ENCODE data around the gene CDK11A.
"Not testable (repeated sequence)": the region's sequence is repeated elsewhere in the genome, so short reads cannot be mapped to it uniquely, and the experiment has no call there.

DNA sequence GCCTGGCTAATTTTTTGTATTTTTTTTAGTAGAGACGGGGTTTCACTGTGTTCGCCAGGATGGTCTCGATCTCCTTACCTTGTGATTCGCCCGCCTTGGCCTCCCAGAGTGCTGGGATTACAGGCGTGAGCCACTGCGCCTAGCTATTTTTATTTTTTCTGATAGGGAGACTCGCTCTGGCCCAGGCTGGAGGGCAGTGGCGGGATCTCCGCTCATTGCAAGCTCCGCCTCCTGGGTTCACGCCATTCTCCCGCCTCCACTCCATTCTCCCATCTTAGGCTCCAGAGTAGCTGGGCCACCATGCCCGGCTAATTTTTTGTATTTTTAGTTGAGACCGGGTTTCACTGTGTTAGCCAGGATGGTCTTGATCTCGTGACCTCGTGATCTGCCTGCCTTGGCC lies 1.9 kb upstream of the CDK11A start:
- not testable (repeated sequence) for TF ChIP-seq YY1 (IDR thresholded peaks at IDR 0.05; ENCODE audit: low read depth); TCF12 (IDR thresholded peaks at IDR 0.05); EP300 (IDR thresholded peaks at IDR 0.05; ENCODE audit: borderline replicate concordance in 1 of 2, low read depth in 1 of 2, low read length in 1 of 2); POLR2AphosphoS5 (IDR thresholded peaks at IDR 0.05; ENCODE audit: low read depth, low read length); GABPA (IDR thresholded peaks at IDR 0.05; ENCODE audit: low read depth); TEAD4 (IDR thresholded peaks at IDR 0.05; ENCODE audit: borderline replicate concordance, insufficient read depth); EZH2phosphoT487 (IDR thresholded peaks at IDR 0.05; ENCODE audit: borderline replicate concordance, low read depth); CHD2 (IDR thresholded peaks at IDR 0.05; ENCODE audit: low read length, partially characterized antibody); TAF1 (IDR thresholded peaks at IDR 0.05; ENCODE audit: borderline replicate concordance, low read depth, low read length)
- TF ChIP-seq, protein P1, sequence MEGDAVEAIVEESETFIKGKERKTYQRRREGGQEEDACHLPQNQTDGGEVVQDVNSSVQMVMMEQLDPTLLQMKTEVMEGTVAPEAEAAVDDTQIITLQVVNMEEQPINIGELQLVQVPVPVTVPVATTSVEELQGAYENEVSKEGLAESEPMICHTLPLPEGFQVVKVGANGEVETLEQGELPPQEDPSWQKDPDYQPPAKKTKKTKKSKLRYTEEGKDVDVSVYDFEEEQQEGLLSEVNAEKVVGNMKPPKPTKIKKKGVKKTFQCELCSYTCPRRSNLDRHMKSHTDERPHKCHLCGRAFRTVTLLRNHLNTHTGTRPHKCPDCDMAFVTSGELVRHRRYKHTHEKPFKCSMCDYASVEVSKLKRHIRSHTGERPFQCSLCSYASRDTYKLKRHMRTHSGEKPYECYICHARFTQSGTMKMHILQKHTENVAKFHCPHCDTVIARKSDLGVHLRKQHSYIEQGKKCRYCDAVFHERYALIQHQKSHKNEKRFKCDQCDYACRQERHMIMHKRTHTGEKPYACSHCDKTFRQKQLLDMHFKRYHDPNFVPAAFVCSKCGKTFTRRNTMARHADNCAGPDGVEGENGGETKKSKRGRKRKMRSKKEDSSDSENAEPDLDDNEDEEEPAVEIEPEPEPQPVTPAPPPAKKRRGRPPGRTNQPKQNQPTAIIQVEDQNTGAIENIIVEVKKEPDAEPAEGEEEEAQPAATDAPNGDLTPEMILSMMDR (IDR thresholded peaks at IDR 0.05): not testable (repeated sequence)
- TF ChIP-seq, protein P2, sequence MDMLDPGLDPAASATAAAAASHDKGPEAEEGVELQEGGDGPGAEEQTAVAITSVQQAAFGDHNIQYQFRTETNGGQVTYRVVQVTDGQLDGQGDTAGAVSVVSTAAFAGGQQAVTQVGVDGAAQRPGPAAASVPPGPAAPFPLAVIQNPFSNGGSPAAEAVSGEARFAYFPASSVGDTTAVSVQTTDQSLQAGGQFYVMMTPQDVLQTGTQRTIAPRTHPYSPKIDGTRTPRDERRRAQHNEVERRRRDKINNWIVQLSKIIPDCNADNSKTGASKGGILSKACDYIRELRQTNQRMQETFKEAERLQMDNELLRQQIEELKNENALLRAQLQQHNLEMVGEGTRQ (IDR thresholded peaks at IDR 0.05; ENCODE audit: borderline replicate concordance, low read depth, low read length): not testable (repeated sequence)
- TF ChIP-seq, protein P3, sequence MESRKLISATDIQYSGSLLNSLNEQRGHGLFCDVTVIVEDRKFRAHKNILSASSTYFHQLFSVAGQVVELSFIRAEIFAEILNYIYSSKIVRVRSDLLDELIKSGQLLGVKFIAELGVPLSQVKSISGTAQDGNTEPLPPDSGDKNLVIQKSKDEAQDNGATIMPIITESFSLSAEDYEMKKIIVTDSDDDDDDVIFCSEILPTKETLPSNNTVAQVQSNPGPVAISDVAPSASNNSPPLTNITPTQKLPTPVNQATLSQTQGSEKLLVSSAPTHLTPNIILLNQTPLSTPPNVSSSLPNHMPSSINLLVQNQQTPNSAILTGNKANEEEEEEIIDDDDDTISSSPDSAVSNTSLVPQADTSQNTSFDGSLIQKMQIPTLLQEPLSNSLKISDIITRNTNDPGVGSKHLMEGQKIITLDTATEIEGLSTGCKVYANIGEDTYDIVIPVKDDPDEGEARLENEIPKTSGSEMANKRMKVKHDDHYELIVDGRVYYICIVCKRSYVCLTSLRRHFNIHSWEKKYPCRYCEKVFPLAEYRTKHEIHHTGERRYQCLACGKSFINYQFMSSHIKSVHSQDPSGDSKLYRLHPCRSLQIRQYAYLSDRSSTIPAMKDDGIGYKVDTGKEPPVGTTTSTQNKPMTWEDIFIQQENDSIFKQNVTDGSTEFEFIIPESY (IDR thresholded peaks at IDR 0.05; ENCODE audit: borderline replicate concordance, low read depth): not testable (repeated sequence)

All from SK-N-SH (cell line).